ENCODE measurements around the gene TRPC6.

GRCh38 chr11:101456812-101457211 is 127.0 kb downstream of the TRPC6 start:
- TF ChIP-seq CTCF (IDR thresholded peaks at IDR 0.05) (peak in 1 of 3 experiments; percentile 33), POLR2AphosphoS5 (IDR thresholded peaks at IDR 0.05; ENCODE audit: insufficient read depth in 1 of 2, low read depth in 1 of 2) (no peak), POLR2A (IDR thresholded peaks at IDR 0.05) (no peak)

Measured in vagina (tissue), 2 donors.